HPDE6-E6E7 (cell line): Measurements from ENCODE around the gene RUBCN.
A peak's percentile ranks its signal among the peaks of the same experiment; 100 is the strongest.
"Not testable (repeated sequence)": the region's sequence is repeated elsewhere in the genome, so short reads cannot be mapped to it uniquely, and the experiment has no call there.

Experiments used
- DNase-seq: peaks from one replicate; pipeline ENCODE4 v3.0.0; 2011; ENCODE audit warnings: missing footprints; ENCODE audit errors: extremely low spot score

Gene RUBCN

DNA sequence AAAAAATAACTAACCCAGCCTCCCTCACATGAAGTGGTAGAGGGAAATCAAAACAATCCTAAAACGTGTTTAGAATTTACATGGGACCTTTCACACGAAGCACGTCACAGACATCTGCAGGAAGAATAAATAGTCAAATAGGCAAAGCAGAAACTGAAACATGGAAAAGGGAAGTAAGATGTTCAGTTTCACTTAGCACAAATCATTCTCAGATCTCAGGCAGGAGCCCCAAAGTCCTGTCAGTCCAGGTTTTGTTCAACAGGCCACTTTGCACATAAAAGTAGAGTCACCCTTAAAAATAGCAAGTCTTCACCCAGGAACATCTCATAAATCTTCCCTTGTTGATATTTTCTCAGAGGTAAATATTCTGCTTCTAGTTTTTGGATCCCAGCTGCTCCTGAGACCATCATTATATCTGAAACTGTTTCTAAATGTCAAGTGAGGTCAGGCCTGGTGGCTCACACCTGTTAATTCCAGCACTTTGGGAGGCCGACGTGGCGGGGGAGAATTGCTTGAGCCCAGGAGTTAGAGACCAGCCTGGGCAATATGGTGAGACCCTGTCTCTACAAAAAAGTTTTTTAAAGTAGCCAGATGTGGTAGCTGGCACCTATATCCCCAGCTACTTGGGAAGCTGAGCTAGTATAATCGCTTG lies 1.9 kb downstream of the RUBCN start:
- DNase-seq, result no peak

DNA sequence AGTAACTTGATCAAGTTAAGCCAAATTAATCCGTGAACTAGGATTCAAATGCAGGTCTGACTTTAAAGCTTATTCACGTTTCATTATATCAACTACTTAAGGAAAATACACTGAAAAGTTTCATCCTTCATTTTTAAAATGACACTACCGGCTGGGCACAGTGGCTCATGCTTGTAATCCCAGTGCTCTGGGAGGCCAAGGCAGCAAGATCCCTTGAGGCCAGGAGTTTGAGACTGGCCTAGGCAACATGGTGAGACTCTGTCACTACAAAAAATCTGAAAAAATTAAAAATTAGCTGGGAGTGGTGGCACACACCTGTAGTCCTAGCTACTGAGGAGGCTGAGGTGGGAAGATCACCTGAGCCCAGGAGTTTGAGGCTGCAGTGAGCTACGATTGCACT lies 3.7 kb downstream of the RUBCN start:
- no peak for DNase-seq

DNA sequence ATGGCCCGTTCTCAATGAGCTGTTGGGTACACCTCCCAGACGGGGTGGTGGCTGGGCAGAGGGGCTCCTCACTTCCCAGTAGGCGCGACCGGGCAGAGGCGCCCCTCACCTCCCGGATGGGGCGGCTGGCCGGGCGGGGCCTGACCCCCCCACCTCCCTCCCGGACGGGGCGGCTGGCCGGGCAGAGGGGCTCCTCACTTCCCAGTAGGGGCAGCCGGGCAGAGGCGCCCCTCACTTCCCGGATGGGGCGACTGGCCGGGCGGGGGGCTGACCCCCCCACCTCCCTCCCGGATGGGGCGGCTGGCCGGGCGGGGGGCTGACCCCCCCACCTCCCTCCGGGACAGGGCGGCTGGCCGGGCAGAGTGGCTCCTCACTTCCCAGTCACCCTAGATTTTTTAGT lies 5.2 kb downstream of the RUBCN start:
- DNase-seq, result not testable (repeated sequence)

DNA sequence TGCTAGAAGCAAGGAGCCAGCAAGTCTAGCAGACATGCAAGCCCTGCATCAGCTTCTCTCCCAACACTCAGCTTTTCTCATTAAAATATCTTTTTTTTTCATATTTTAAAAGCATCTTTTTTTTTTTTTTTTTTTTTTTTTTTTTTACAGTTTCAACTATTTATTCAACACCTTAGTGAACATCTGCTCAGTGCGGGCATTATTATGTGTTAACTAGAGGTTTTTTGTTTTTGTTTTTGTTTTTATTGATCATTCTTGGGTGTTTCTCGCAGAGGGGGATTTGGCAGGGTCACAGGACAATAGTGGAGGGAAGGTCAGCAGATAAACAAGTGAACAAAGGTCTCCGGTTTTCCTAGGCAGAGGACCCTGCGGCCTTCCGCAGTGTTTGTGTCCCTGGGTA lies 5.9 kb downstream of the RUBCN start:
- DNase-seq, result not testable (repeated sequence)

DNA sequence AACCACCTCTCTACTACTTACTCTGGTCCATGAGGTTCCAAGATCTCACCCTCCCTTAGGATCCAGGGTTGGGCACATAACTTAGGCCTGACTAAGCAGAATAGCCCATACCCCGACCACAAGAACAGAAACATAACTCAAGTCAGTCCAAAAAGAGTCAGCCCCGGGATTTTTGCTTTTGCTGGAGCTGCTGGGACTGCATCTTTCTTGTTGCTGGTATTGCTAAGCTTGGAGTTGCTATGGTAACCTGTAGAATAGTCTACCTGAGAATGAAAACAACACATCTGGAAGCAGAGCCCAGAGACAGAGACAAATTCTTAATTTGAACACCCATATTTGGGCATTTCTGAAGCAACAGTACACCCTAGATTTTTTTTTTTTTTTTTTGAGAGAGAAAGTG lies 6.5 kb downstream of the RUBCN start:
- DNase-seq, result peak; percentile 53

DNA sequence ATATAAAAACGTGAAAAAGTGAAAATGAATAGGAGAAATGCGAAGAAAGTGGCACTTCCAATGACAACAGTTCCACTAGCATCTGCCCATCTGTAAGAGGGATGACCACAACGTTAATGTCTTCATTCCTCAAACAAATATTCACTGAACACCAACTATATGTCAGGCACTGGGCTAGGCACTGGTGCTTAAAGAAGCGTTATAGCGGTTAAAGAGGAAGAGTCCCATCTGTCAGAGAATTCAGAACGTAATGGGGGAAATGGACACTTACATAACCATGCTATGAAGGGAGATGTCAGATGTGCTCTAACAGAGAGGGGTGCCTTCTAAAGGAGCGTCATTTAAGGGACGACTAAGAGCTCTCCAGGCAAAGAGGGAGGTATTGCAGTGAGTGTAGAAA lies 8.2 kb downstream of the RUBCN start:
- no peak for DNase-seq

DNA sequence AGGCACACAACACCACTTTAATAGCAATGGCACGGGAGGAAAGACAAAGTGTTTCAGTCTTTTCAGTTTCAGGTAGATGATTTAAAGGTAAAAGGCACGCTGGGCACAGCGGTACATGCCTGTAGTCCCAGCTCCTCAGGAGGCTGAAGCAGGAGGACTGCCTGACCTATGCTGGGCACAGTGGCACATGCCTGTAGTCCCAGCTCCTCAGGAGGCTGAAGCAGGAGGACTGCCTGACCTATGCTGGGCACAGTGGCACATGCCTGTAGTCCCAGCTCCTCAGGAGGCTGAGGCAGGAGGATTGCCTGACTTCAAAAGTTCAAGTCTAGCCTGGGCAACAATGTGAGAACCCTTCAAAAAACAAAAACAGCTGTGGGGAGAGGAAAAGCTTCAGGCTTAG lies 8.8 kb downstream of the RUBCN start:
- not testable (repeated sequence) for DNase-seq

DNA sequence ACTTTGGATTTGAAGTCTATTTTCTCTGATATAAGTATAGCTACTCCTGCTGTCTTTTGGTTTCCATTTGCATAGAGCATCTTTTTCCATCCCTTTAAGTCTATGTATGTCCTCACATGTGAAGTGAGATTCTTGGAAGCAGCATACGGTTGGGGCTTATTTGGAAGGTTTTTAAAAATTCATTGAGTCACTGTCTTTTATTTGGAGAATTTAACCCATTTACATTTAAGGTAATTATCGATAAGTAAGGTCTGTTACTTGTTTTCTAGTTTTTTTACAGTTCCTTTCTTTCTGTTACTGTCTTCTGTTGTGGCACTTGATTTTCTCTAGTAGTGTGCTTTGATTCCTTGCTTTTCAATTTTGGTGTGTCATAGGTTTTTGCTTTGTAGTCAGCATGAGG lies 14.0 kb downstream of the RUBCN start:
- no peak for DNase-seq

DNA sequence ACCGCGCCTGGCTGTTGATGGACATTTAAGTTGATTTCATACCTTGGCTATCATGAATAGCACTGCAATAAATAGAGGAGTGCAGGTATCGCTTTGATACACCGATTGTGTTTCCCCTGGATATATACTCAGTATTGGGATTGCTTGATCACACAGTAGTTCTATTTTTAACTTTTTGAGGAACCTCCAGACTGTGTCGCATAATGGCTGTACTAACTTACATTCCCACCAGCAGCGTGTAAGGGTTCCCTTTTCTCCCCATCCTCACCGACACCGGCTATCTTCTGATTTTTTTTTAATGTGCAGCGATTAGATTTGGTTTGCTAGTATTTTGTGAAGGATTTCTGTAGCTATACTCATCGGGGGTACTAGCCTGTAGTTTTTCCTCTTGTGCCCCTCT lies 16.0 kb downstream of the RUBCN start:
- DNase-seq, result no peak

DNA sequence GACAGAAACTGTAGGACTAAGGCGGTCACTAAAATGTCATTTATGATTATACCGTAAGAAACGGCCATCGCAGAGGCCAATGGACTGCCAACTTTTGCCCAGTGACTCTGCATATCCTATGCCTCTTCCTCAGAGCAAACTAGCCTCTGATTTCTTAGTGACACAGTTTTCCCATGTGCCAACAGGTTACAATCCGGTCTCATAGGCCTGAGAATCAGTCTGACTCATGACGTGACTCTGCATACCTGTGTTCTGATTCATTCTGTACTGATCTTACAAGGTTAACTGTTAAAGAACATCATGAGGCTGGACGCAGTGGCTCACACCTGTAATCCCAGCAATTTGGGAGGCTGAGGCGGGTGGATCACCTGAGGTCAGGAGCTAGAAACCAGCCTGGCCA lies 17.8 kb downstream of the RUBCN start:
- peak; percentile 85 for DNase-seq

DNA sequence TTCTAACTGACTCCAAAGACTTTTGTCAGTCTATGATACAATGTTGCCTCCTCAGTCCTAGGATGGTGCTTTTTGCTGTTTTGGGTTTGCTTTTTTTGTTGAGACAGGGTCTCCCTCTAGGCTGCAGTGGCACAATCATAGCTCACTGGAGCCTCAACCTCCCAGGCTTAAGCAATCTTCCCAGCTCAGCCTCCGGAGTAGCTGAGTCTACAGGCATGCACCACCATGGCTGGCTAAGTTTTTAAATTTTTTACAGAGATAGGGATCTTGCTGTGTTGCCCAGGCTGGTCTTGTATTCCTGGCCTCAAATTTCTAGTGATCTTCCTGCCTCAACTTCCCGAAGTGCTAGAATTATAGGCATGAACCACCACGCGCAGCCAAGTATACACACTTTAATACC lies 22.5 kb downstream of the RUBCN start:
- DNase-seq, result no peak

DNA sequence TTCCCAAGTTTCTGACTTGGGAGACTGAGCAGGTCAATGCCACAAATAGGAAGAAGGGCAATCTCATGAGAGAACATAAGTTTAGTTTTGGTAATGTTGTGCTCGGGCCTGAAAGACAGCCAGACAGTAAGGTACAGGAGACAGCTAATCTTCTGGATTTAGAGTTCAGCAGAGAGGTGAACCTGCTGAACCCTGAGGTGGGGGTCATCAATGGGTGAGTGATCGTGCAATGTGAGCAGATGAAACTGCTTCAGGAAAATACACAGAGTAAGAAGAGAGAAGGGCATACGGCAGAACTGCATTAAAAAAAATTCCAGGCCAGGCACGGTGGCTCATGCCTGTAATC lies 23.3 kb downstream of the RUBCN start:
- DNase-seq, result no peak

DNA sequence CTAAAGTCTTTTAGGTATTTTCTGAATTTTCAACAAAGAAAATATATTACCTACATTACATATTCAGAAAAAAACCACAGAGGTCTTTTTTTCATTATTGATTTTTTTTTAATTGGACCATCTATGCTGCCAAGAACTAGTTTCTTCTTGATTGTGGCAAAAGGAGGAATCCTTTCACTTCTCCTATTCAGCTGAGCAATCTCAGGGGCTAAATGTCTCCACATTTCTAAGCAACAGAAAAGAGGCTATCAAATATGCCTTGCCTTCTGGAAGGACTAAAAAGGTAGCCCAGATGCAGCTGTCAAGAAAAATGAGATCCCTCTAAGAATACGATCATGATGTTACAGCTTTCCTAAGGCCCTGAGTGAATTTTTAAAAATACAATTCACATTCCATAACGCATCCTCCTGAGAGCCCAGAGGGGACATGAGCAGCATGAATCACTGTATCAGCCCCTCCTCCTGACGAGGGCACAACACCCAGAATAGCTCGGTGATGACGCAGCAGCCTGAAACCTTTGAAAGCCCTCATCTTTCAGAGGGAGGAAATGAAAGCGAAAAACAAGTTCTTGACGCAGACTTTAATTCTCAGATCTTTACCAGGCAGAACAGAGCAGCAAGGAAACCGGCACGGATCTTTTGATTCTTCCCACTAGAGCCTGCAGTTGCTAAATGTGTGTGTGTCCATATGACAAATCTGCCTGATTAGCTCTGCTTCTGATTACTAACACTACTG lies 24.6 kb downstream of the RUBCN start:
- DNase-seq, result peak; percentile 89

DNA sequence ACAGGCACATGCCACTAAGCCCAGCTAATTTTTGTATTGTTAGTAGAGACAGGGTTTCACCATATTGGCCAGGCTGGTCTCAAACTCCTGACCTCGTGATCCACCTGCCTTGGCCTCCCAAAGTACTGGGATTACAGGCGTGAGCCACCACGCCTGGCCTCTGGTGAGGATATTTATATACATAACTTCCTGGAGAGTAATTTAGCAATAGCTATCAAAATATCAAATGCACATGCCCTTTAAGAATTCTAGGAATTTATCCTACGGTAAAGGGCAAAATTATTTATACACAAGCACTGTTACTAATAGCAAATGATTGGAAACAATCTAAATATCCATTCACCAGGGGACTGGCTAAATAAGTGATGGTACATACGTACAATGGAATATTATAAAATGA lies 25.7 kb downstream of the RUBCN start:
- not testable (repeated sequence) for DNase-seq

DNA sequence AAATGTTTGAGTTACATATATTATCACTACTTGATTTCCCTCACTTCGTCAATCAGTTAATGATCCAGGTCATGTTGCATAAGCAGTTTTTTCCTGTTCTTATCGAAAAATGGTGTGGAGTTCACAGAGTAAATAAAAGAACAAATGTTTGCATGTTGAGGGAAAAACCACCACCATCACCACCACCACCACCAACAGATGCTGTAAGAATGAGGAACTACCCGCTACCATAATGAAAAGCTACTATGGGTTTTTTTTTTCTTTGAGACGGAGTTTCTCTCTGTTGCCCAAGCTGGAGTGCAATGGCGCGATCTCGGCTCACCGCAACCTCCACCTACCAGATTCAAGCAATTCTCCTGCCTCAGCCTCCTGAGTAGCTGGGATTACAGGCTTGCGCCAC lies 27.6 kb downstream of the RUBCN start:
- no peak for DNase-seq

DNA sequence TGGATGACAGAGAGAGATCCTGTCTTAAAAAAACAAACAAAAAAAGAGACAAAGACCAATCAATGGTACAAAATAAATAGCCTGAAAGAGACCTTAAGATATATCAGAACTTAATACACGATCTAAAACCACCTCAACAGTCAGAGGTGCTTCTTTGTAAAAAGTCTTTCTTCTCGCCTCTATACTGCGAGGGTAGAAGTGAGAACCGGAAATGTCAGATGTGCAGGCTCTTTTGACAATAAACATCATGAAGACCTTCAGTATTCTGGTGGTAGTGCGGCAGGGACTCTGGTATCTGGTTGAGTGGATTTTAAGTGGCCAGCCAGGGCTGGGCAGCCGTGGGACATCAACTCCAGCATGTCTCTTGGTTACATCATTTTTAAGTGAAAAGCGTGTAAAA lies 30.0 kb downstream of the RUBCN start:
- no peak for DNase-seq

DNA sequence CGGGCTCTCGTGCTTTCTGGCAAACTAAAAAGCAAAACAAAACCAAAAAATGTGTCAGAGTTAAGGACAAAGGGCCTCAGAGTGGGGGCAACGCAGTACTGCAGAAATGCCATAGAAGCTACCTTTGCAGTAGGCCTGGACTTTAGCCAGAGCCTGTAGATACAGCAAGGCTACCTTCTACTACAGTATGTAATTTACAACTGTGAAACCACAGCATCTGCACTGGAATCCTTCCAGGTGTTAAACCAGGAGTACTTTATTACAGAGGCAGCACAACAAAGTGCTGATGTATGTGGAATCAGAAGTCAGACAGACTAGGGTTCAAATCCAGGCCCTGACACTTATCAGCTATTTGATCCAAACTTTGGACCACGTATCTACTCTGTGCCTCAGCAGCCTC lies 34.9 kb downstream of the RUBCN start:
- DNase-seq, result no peak

DNA sequence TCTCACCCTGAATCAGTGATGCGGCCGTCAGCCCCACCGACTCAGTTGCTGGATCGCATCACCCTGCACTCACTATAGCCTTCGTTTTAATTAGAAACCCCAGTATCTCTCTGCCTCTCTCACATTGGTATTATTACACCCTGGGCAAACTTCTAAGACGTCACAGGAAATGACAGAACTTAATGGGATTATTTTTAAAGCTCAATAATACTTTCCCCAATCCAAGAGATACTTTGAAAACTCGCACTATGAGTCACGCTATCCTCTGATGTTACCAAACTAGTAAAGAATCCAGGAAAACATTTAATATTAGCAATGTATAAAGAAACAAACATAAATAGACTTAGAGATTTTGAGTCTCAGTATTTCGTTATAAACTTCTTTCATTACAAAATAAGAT lies 36.6 kb downstream of the RUBCN start:
- no peak for DNase-seq

DNA sequence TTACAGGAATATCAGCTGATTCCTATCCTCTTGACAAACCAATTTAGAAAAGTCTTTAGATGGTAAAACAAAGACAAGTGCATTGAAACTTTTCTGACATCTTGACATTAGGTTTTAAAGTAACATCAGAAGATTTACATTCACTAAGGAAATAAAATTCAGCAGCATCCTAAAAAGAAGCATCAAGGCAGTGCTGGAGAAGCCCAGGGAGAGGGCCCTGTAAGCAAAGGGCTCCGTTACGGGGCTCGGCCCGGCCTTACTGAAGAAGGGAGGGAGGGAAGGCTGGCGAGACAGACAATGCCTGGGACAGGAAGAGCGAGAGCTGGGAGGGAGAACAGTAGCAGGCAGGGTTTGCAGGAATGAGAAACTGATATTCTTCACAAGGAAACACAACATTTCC lies 39.3 kb downstream of the RUBCN start:
- no peak for DNase-seq

DNA sequence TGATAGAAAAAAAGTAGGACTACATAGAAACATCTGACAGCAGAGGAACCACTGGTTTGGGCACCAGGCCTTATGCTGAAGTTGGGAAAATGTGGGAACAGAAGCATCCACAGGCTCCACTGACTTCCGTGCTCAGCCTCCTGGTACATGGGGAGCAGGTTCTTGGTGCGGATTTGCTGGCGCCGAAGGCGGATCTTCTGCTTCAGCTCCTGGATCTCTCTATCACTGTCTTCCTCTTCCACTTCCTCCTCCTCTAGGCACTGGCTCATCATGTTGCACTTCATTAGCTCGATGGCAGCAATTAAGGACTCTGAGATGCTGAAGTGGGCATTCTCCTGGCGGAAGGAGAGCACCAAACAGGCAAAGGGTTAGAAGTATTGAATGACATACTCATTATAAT lies 42.5 kb downstream of the RUBCN start:
- DNase-seq, result no peak

DNA sequence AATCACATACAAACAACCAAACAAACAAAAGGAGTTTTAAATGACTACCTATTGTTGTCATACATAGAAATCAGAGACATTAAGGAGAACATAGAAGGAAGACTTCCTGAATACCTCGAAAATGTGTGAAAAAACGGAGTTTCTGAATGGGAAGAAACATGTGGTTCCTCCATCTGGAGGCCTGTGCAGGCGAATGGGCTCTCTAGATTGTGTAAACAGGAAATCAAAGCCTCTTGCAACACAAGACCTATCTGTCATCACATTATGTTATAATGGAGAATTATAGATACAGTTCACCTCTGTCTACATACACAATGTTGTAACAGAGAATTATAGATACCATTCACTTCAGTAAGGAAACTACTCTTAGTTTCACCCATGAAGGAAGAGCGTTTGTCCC lies 44.1 kb downstream of the RUBCN start:
- no peak for DNase-seq

DNA sequence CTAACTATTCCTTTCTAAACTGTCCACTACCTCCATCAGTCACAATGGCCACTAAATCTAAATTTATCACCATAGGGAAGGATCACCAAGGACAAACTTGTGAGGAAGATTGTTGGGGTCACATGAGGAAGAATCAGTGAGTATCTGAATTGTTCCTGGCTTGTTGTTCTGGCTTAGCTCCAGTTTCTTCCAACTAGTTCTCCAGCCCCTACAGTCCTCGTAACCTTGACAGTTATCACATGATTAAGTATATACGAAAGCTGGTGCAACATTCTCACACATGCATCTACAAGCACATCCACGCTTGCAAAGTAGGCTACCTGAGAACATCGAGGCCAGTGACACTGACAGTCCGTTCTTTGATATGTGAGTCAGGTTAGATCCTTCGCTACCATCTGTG lies 46.0 kb downstream of the RUBCN start:
- no peak for DNase-seq

DNA sequence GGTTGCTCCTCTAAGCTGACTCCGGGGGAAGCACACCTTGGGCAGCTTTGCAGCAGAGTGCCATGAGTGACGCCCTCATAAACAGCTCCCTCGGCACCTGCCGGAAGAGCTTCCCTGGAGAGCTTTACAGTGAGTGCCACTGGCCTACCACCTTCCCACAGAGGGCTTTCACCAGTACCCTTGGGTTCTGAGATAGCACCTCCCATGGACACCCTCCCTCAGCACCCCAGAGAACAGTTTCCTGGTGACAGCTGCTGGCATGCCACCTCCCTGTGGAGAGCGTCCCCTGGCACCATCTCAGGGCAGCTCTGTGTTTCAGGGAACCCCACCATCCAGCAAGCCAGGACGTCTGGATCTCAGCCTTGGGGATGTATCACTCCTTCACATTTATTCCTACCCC lies 49.1 kb downstream of the RUBCN start:
- no peak for DNase-seq

DNA sequence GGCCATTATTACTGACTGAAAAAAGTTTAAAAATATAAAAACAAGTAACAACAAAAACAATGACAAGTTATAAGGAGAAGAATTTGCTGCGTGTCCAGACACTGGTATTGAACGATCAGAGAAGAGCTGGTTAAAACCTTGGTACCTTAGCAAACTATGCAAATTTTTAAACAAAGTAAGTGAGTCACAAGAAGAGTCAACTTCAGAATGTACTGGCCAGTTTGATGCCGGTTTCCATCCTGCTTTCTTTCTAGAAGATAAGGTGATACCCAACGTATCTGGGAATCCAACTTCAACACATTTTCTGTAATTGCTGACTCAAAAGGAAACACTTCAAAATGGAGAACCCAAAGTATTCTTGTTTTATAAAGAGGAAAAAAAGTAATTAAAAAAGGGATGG lies 49.8 kb downstream of the RUBCN start:
- DNase-seq, result no peak
